ENCODE data around the gene OR2M3.
"Not testable (repeated sequence)": the region's sequence is repeated elsewhere in the genome, so short reads cannot be mapped to it uniquely, and the experiment has no call there.

The OR2M3 gene

GRCh38 chr1:248196965-248197364, at the start of gene OR2M3:
Gene OR2M3, plus strand, starts transcription at chr1:248197265. Its CDS starts 5,803 bp downstream, at chr1:248203068.
- no peak for DNase-seq

- no peak for DNase-seq
Measured at GRCh38 chr1:248152056-248152827, 44.8 kb upstream of the OR2M3 start.

- DNase-seq, result no peak
Measured at GRCh38 chr1:248155927-248156326, 41.1 kb upstream of the OR2M3 start.

- DNase-seq, result no peak
Measured at GRCh38 chr1:248158758-248159157, 38.3 kb upstream of the OR2M3 start.

- DNase-seq, result no peak
Measured at GRCh38 chr1:248164031-248164430, 33.0 kb upstream of the OR2M3 start.

GRCh38 chr1:248165186-248165585, 31.9 kb upstream of the OR2M3 start:
- no peak for DNase-seq

GRCh38 chr1:248174521-248174920, 22.5 kb upstream of the OR2M3 start, which contains the start of gene OR2M2:
Gene OR2M2, plus strand, starts transcription at chr1:248174821. Its CDS starts 5,165 bp downstream, at chr1:248179986.
- no peak for DNase-seq

GRCh38 chr1:248183996-248184395, 13.1 kb upstream of the OR2M3 start:
- DNase-seq, result no peak

GRCh38 chr1:248187363-248187762, 9.7 kb upstream of the OR2M3 start:
- no peak for DNase-seq

GRCh38 chr1:248189026-248189425, 8.0 kb upstream of the OR2M3 start:
- no peak for DNase-seq

GRCh38 chr1:248194117-248194516, 2.9 kb upstream of the OR2M3 start:
- no peak for DNase-seq

- no peak for DNase-seq
Measured at GRCh38 chr1:248215880-248216279, 18.8 kb downstream of the OR2M3 start.

- DNase-seq, result no peak
Measured at GRCh38 chr1:248225537-248225936, 28.5 kb downstream of the OR2M3 start.

- DNase-seq, result no peak
Measured at GRCh38 chr1:248229360-248229908, 32.4 kb downstream of the OR2M3 start.

- DNase-seq, result no peak
Measured at GRCh38 chr1:248231117-248231516, 34.1 kb downstream of the OR2M3 start, which contains the start of gene OR2M4. Gene OR2M4, plus strand, starts transcription at chr1:248231417. Its CDS starts 7,512 bp downstream, at chr1:248238929.

- DNase-seq, result no peak
Measured at GRCh38 chr1:248239478-248239877, 42.4 kb downstream of the OR2M3 start.

GRCh38 chr1:248243204-248243603, 46.1 kb downstream of the OR2M3 start:
- DNase-seq, result peak; percentile 48

- not testable (repeated sequence) for DNase-seq
Measured at GRCh38 chr1:248259309-248259708, 62.2 kb downstream of the OR2M3 start.
